Caki2 (cell line): ENCODE results near the gene KDM2A. TPM values are rescaled to one million over a fixed set of nuclear protein-coding genes. Genes with fewer than 3 reads are reported as not detected.
"Not testable (repeated sequence)": the region's sequence is repeated elsewhere in the genome, so short reads cannot be mapped to it uniquely, and the experiment has no call there.

Experiments used
- DNase-seq: peaks from one replicate; pipeline ENCODE4 v3.0.0-alpha.2; 2015; ENCODE audit warnings: low read depth
- in situ Hi-C: cut with HindIII; loops from 2 replicates; pipeline ENCODE4 v1.10.0; 2016; ENCODE audit warnings: low sequenced_read_pairs, low pct_unique_long_range_greater_than_20kb, mixed read lengths
- total RNA-seq: library from RNA; depleted of rRNA; stranded (reverse); fragments of >200 nt; shearing (Covaris generic); gene quantifications from 2 replicates; pipeline ENCODE4 v1.2.3, GENCODE V29; 2014; ENCODE audit warnings: low replicate concordance

KDM2A gene
- total RNA-seq, 1 experiment from 2014 or later, result 14.8 TPM

- in situ Hi-C loops, result no loop called here
- DNase-seq, result no peak
These were observed 4.7 kb upstream of the KDM2A start for GRCh38 chr11:67114275-67114896.

GRCh38 chr11:67116758-67117105 lies 2.3 kb upstream of the KDM2A start:
- no peak for DNase-seq
- in situ Hi-C loops, result no loop called here

- in situ Hi-C loops, result no loop called here
- DNase-seq, result no peak
These were observed 1.9 kb upstream of the KDM2A start for GRCh38 chr11:67117176-67117575.

GRCh38 chr11:67117672-67118180 lies 1.3 kb upstream of the KDM2A start:
- DNase-seq, result no peak
- in situ Hi-C loops, result no loop called here

- in situ Hi-C loops, result no loop called here
- no peak for DNase-seq
These were observed 789 bp upstream of the KDM2A start for GRCh38 chr11:67118181-67118766.

GRCh38 chr11:67119585-67120391 lies 725 bp downstream of the KDM2A start:
- no peak for DNase-seq
- in situ Hi-C loops, result no loop called here

- no peak for DNase-seq
- in situ Hi-C loops, result no loop called here
These were observed 1.4 kb downstream of the KDM2A start for GRCh38 chr11:67120456-67120855.

GRCh38 chr11:67120881-67121710 lies 2.0 kb downstream of the KDM2A start:
- in situ Hi-C loops, result no loop called here
- no peak for DNase-seq

GRCh38 chr11:67123801-67124200 lies 4.7 kb downstream of the KDM2A start:
- DNase-seq, in situ Hi-C loops: not testable (repeated sequence)

- DNase-seq, in situ Hi-C loops: not testable (repeated sequence)
These were observed 7.2 kb downstream of the KDM2A start for GRCh38 chr11:67126243-67126642.

GRCh38 chr11:67126986-67127385 lies 7.9 kb downstream of the KDM2A start:
- in situ Hi-C loops, result no loop called here
- DNase-seq, result no peak

GRCh38 chr11:67130861-67131260 lies 11.8 kb downstream of the KDM2A start:
- in situ Hi-C loops, DNase-seq: not testable (repeated sequence)

GRCh38 chr11:67136156-67136555 lies 17.1 kb downstream of the KDM2A start:
- no peak for DNase-seq
- in situ Hi-C loops, result no loop called here

GRCh38 chr11:67138922-67139321 lies 19.9 kb downstream of the KDM2A start:
- DNase-seq, result no peak
- in situ Hi-C loops, result no loop called here

- in situ Hi-C loops, result no loop called here
- DNase-seq, result no peak
These were observed 27.6 kb downstream of the KDM2A start for GRCh38 chr11:67146516-67147226.

GRCh38 chr11:67153971-67154370 lies 34.9 kb downstream of the KDM2A start:
- in situ Hi-C loops, result no loop called here

GRCh38 chr11:67154726-67155125 lies 35.7 kb downstream of the KDM2A start:
- DNase-seq, result no peak
- in situ Hi-C loops, result no loop called here

More at GRCh38 chr11:67153971-67154370, 34.9 kb downstream of the KDM2A start:
- DNase-seq, result no peak

- in situ Hi-C loops, result no loop called here
- DNase-seq, result no peak
These were observed 38.6 kb downstream of the KDM2A start for GRCh38 chr11:67157691-67158090.
